HTR-8/SVneo (cell line): Measurements from ENCODE around the gene REL.
"Not testable (repeated sequence)": the region's sequence is repeated elsewhere in the genome, so short reads cannot be mapped to it uniquely, and the experiment has no call there.

Experiments
- DNase-seq: peaks from one replicate; pipeline ENCODE4 v3.0.0; 2011; ENCODE audit warnings: low spot score, mixed read lengths; ENCODE audit not compliant: insufficient read length
- FAIRE-seq: peaks from 2 replicates; lab custom pipeline; 2011; peaks lifted over from hg19 to GRCh38; lab: Jason Lieb, UNC

Gene REL

DNA sequence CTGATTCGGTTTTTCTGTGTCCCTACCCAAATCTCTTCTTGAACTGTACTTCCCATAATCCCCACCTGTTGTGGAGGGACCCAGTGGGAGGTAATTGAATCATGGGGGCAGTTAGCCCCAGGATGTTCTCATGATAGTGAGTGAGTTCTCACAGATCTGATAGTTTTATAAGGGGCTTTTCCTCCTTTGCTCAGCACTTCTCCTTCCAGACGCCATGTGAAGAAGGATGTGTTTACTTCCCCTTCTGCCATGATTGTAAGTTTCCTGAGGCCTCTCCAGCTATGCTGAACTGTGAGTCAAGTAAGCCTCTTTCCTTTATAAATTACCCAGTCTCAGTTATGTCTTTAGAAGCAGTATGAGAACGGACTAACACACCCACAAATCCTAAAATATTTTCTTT is 16.0 kb upstream of the REL start:
- not testable (repeated sequence) for FAIRE-seq, DNase-seq

DNA sequence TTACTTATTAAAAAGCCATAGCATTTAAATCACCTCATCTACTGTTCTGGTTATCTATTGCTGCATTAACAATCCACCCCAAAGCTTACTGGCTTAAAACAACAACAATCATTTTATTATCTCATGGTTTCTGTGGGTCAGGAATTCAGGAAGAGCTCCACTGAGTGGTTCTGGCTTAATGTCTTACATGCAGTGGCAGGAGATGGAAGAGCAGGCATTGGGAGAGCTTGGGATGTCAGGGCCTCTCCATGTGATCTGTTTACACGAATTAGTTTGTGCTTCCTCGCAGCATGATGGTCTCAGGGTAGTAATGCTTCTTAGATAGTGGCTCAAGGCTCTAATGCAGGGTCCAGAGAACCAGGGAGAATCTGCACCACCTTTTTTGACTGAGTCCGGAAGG is 14.4 kb upstream of the REL start:
- DNase-seq, result no peak
- no peak for FAIRE-seq

DNA sequence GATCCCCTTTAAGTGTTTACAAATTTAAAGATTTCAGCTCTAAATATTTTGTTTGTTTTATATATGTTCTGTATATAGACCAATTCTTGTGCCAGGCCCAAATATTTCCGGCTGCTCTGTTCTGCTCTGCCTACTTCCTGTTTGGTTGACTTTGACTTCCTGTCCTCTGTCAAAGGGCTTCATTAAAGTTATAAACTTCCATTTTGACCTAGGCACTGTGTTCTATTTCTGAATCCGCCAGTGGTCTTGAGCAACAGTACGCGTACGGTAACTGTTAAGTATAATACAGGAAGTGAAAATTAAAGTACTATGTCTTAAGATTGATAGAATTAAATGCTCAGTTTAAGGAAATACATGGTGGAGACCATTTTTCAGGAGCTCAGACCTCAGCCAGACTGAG is 13.5 kb upstream of the REL start:
- FAIRE-seq, result no peak
- no peak for DNase-seq

DNA sequence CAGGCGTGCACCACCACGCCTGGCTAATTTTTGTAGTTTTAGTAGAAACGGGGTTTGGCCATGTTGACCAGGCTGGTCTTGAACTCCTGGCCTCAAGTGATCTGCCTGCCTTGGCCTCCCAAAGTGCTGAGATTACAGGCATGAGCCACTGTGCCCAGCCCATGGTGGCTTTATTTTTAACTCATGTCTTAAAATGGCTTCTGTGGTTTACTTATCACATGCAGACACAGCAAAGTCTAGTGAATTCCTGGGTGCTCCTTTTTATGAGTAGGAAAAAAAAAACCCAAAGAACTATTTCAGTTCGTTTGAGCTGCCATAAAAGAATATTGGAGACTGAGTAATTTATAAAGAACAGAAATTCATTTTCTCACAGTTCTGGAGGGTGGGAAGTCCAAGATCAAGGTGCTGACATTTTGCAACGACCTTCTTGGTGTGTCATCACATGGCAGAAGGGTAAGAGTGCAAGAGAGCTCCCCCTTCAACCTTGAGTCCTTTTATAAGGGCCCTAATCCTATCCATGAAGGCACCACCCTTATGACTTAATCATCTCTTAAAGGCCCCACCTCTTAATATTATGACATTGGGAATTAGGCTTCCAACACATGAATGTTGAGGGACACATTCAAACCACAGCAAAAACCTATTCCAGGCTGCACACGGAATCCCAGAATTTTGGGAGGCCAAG is 12.6 kb upstream of the REL start:
- FAIRE-seq (no peak), DNase-seq (no peak)

DNA sequence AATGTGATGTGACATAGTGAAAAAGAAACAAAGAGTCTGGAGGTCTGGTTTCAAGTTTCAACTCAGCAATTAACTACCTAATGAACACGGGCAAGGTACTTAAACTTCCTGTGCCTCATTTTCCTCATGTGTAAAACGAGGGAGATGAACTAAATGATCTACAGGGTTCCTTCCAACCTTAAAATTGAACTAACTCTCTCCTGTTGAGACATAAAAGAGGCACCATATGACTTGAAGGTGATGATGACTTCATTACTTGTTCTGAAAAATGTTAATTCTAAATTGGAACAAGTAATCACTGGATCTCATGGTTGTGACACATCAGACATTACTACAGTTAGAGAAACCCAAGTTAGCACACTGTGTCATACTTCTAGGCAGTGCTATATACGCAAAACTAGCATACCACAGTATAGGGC is 8.9 kb upstream of the REL start:
- no peak for FAIRE-seq
- no peak for DNase-seq

DNA sequence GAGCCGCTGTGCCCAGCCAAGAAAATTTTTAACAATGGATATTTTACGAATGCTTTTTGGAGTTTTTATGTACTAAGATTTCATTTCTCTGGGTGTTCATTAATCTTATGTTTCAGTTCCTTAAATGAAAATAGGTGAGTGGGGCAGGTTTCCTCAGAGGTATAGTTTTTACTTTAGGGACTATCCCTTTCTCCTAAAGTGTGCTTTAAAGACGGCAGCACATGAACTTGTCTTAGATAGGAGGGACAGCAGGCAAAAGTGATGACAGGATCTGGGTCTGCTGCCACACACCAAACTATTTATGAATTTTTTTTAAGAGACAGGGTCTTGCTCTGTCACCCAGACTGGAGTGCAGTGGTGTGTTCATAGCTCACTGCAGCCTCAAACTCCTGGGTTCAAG is 8.0 kb upstream of the REL start:
- FAIRE-seq (no peak), DNase-seq (no peak)

DNA sequence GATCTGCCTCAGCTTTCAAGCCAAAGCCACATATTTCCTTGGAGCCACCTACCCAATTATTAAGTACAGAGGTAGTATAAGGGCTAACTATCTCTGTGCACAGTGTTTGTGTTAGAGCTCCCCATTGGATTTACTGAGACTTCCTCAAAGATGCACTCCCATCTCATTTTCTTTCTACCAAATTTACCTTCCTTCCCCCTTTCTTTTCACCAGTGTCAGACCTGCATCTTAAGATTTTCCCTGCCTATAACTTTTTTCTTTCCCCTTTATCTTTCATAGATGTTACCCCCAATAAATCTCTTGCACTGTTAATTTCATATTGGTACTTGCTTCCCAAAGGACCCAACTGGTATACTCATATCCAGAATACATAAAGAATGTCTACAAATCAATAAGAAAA is 5.9 kb upstream of the REL start:
- FAIRE-seq, result no peak
- DNase-seq, result no peak

DNA sequence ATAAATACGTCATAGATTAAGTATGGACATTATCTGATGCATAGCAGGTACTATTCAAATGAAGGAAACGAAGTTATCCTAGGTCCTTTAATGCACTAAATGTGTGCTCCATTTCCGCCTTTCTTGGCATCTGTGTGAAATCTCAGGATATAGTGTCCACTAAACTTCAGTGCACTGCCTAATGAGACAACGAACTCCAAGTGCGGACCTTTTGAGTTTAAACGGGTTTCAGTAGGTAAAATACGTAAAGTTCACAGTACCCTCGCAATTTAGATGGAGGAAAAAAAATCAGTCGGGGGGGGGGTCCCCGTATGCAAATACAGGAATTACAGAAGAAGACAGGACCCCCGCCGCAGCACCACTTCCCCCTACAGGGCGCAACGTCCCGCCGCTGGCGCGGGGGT is 729 bp upstream of the REL start:
- FAIRE-seq (no peak), DNase-seq (peak; percentile 24)

DNA sequence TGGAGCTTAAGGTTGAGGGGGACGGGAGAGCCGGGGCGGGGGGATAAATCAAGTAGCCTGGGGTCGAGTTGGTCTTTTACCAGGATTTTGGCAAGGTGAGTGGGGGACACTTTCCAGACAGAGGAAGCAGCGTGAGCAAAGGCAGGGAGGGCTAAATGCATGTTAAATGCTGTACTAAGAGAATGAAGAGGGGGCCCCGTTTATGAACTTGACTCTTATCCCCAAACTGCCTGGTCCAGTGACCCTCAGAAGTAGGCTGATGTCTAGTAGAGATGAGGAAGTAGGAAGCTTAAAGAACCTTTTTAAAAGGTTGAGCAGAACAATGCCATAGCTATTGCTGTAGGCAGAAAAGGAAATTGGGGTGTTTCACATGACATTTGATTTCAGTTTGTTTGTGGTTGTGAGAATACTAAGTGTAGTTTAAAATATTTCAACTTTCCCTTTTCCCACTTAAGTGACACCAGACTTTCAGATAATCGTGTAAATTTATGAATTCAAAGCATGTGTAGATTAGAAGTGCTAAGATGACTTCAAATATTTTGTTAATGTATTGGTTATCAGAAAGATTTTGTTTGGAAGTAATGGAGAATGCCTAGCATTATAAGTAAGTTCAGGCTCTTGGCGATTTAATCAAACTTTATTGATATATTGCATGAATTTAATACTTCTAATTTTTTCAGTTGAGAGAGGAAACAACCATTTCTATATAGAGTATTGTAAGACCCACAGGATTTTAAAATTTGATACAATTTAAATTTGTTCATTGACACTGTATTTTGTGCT is 1.8 kb downstream of the REL start:
- DNase-seq (no peak), FAIRE-seq (no peak)

DNA sequence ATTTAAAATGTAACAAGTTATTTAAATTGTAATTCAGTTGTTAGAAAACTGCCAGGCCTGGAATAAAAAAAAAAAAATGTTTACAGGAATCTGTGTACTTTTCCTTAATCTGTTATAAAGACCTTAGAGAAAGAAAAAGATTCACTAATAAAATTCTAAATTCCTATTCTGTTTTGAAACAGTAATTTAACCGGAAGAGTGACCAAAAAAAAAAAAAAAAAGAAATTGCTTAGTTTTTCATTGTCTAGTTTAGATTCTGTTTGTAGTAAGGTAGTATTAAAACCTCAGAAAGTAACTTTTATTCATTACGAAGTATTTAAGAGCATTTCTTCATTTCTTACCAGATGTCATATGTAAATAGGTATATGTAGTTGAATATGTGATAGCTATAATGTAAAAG is 2.5 kb downstream of the REL start:
- no peak for FAIRE-seq

DNA sequence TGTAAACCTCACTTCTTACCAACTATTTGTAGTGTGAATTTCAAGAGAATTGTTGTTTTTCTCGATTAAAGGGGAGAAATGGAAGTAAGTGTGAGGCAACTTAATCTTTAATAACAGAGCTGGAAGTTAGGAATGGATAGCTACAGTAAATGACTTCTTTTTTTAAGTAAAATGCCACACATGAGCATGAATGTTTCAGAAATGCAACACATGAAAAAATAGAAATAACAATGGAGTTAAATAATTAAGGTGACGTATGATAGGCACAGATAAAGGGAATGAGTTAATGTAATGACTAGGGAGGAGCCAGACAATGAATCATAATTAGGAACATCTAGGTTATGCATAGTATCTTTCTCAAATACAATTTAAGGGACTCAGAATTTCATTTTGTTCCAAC is 3.4 kb downstream of the REL start:
- FAIRE-seq (no peak), DNase-seq (no peak)

More for the DNA sequence above, 2.5 kb downstream of the REL start:
- no peak for DNase-seq

DNA sequence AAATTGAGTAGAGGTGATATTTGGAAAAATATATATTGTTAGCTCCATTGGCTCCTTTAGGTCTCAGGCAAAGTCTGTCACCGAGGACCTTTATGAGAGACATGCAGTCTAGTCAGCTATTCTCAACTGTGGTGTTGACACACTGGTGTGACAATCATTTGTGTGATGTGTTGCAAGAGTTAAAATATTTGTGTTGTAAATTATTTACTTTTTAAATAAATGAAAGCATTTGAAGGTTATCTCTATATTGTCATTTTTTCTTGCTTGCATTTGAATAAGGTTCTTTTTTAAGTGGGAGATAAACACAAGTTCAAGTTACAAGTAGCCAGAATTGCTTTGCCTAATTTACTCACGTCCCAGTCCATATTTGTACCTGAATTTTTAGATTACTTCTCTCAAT is 4.3 kb downstream of the REL start:
- DNase-seq (no peak), FAIRE-seq (no peak)

DNA sequence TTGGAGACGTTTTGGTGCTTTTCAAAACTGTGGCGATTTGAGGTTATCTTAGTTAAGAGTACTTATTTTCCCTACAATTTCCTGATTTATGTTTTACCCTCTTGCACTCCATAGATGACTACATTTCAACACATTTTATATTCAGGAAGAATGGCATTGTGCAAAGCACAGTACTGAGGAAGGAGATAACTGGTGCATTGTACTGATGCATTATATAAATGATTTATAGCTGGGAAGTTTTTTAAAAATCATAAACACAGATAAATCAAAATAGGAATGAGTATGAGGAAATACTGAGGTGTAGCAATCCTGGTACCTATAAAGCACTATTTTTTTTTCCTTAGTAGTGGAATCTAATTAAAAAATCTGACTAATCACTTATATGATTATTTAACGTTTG is 5.6 kb downstream of the REL start:
- FAIRE-seq (no peak), DNase-seq (no peak)

DNA sequence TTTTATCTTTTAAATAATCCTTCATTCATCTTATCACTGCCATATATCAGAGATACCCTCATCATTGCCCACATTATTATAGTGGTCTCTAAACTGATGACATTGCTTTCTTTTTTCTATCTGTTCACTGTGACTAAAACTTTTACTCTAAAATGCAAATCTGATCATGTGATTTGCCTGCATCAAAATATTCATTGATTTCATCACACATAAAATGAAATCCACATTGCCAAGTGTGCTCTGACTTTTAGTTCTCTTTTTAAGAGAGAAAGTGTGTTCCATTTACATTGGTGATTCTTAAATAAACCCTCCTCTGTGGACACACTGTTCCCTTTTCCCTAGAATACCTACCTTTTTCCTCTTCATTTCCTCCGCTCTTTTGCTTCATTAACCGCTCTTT is 7.5 kb downstream of the REL start:
- FAIRE-seq (no peak), DNase-seq (no peak)

DNA sequence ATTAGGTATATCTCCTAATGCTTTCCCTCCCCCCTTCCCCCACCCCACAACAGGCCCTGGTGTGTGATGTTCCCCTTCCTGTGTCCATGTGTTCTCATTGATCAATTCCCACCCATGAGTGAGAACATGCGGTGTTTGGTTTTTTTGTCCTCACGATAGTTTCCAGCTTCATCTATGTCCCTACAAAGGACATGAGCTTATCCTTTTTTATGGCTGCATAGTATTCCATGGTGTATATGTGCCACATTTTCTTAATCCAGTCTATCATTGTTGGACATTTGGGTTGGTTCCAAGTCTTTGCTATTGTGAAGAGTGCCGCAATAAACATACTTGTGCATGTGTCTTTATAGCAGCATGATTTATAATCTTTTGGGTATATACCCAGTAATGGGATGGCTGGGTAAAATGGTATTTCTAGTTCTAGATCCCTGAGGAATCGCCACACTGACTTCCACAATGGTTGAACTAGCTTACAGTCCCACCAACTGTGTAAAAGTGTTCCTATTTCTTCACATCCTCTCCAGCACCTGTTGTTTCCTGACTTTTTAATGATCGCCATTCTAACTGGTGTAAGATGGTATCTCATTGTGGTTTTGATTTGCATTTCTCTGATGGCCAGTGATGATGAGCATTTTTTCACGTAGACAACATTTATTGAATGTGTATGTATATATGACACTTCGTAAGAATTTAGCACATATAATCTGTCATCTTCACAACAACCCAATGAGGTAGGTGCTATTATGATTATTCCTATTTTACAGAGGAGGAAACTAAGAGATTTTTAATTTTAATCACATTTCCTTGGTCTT is 8.4 kb downstream of the REL start:
- DNase-seq, FAIRE-seq: not testable (repeated sequence)

DNA sequence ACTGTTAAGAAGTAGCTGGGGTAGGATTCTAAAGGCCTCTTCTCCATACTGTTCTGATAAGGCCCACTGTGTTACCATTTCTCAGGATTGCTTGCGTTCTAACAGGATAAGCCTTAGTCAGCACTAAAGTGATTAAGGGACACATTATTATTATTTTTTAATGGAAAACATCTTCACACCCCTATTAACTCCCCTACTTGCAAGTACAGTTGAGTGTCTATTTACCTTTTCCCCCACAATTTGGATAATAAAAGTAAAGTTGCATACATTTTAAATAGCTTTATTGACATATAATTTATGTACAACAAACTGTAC is 9.0 kb downstream of the REL start:
- FAIRE-seq (no peak), DNase-seq (no peak)

DNA sequence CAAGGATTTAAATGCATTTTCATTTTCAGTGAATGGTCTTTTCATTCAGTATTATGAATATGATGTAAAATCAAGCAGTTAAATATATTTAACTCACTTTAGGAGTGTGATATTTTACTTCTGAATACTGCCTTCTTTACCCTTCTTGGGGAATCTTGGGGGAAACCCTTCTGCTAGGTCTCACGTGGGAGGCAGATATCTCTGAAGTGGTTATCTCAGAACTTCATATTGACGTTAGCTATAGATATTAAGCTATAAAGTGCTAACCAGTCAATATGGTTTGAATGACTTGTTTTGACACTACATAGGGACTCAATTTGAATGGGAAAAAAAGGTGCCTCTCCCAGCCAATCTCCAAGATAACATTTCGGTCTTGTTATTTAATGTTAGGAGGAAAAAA is 9.8 kb downstream of the REL start:
- FAIRE-seq (no peak), DNase-seq (no peak)

DNA sequence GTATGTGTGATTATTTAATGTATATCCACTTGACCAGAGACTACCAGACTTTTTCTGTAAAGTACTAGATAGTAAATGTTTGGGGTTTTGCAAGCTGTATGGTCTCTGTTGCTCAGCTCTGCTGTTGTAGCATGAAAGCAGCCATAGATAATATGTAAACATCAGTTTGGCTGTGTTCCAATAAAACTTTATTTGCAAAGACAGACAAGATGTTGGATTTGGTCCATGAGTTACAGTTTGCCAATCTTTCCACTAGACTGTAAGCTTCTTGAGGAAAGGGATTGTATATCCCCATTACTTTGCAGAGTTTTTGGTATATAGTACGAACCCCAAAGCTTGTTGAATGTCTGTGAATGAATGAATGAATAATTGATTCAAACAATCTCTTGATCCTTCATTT is 17.2 kb downstream of the REL start:
- no peak for FAIRE-seq
- DNase-seq, result no peak

DNA sequence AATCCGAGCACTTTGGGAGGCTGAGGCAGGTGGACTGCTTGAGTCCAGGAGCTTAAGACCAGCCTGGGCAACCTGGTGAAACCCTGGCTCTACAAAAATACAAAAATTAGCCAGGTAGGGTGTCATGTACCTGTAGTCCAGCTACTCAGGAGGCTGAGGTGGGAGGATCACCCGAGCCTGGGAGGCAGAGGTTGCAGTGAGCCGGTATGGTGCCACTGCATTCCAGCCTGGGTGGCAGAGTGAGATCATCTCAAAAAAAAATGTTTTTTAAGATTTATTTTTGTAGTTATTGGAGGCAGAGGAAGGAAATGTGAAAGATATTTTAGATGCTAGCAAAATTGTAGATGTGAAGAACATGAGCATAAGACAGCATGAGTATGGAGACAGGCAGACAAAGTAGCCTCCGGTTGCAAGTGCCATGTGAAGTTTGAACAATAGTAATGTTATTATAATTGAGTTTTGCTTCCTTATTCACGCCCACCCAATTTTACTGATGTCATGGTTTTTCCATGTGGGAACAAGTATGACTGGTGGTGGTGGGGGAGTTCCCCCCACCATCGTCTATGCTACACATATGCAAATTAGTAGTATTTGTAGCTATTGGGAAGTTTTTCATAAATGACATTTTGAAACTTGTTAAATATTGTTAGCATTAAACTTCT is 18.0 kb downstream of the REL start:
- FAIRE-seq (no peak), DNase-seq (no peak)

DNA sequence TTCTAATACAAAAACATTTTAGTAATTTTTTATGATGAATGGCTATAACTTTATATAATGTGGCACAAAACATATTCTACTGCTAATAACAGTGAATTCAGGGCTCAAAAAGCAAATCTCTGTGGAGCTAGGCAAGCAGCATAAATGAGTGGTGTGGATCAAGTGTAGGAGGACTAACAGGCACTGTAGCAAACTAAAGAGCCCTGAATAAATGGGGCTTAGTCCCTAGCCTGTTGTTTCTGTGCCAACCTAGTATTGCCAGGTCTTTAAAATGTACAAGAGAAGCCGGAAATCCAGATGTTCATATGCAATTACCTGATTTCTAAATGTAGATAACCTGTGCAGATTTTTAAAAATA is 18.5 kb downstream of the REL start:
- no peak for FAIRE-seq
- no peak for DNase-seq

DNA sequence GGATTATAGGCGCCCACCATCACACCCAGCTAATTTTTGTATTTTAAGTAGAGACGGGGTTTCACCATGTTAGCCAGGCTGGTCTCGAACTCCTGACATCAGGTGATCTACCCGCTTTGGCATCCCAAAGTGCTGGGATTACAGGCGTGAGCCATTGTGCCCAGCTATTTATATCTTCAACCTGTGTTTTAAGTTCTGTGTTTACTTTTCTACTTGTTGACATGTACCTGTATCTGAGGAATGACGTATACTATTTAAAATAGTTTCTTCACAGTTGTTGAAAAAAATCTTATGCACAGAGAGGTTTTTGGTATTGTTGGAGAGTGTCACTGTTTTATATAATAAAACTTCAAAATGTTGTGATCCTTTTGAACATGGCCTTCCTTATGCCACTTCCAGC is 19.9 kb downstream of the REL start:
- DNase-seq, FAIRE-seq: not testable (repeated sequence)
